HG03460 (cell line): ENCODE measurements around the gene FAM151A.

Experiments used
- ATAC-seq: cut with Tn5 transposase; IDR thresholded peaks from one replicate; pipeline ENCODE4 v1.9.1; 2021; ENCODE audit not compliant: unreplicated experiment

FAM151A gene

GRCh38 chr1:54623216-54624007 is at the start of gene FAM151A:
FAM151A (minus strand) TSS chr1:54623525; CDS start chr1:54623395, 130 bp downstream.
- ATAC-seq = no peak

GRCh38 chr1:54671985-54672608 is 48.8 kb upstream of the FAM151A start:
- peak; percentile 62 for ATAC-seq

GRCh38 chr1:54668567-54668966 is 45.2 kb upstream of the FAM151A start:
- ATAC-seq = no peak

GRCh38 chr1:54667797-54668196 is 44.5 kb upstream of the FAM151A start:
- ATAC-seq = no peak

- no peak for ATAC-seq
These were observed 43.0 kb upstream of the FAM151A start for GRCh38 chr1:54666333-54666732.

GRCh38 chr1:54665852-54666251 is 42.5 kb upstream of the FAM151A start:
- no peak for ATAC-seq

GRCh38 chr1:54664364-54664763 is 41.0 kb upstream of the FAM151A start:
- no peak for ATAC-seq

GRCh38 chr1:54663725-54664124 is 40.4 kb upstream of the FAM151A start:
- ATAC-seq = no peak

- ATAC-seq = no peak
These were observed 35.0 kb upstream of the FAM151A start for GRCh38 chr1:54658164-54658913.

- no peak for ATAC-seq
These were observed 29.7 kb upstream of the FAM151A start for GRCh38 chr1:54653036-54653435.

- no peak for ATAC-seq
These were observed 28.8 kb upstream of the FAM151A start for GRCh38 chr1:54652168-54652567.

- ATAC-seq = no peak
These were observed 28.3 kb upstream of the FAM151A start for GRCh38 chr1:54651608-54652007.

GRCh38 chr1:54650417-54650816 is 27.1 kb upstream of the FAM151A start:
- ATAC-seq = no peak

GRCh38 chr1:54649921-54650320 is 26.6 kb upstream of the FAM151A start:
- ATAC-seq = no peak

- no peak for ATAC-seq
These were observed 26.0 kb upstream of the FAM151A start for GRCh38 chr1:54649130-54649898.

- ATAC-seq = no peak
These were observed 22.7 kb upstream of the FAM151A start for GRCh38 chr1:54645806-54646676.

GRCh38 chr1:54643736-54644135 is 20.4 kb upstream of the FAM151A start:
- ATAC-seq = no peak

- ATAC-seq = no peak
These were observed 17.8 kb upstream of the FAM151A start, which contains the start of gene MROH7 for GRCh38 chr1:54640863-54641836. MROH7 (plus strand) TSS chr1:54641786; CDS start chr1:54652927, 11,141 bp downstream.

- ATAC-seq = no peak
These were observed 17.0 kb upstream of the FAM151A start for GRCh38 chr1:54640361-54640760.
